AG04449 (cell line): ENCODE data around the gene APC2.
"Not testable (repeated sequence)": the region's sequence is repeated elsewhere in the genome, so short reads cannot be mapped to it uniquely, and the experiment has no call there.

Experiments used
- CTCF ChIA-PET: fragments of 350-600 bp; formaldehyde crosslinking; extraction: SDS; loops from one replicate; lab custom pipeline; 2021; ENCODE audit warnings: antibody characterized with exemption; lab: Yijun Ruan, JAX
- POLR2A ChIA-PET: fragments of 400-600, 350-600 bp; formaldehyde crosslinking; extraction: SDS; loops from one replicate; lab custom pipeline; 2020; ENCODE audit warnings: antibody characterized with exemption, inconsistent platforms; lab: Yijun Ruan, JAX
- DNase-seq: peaks from one replicate; pipeline ENCODE4 v3.0.0-alpha.2; 2010; ENCODE audit warnings: low read depth, low spot score
- H3K4me3 ChIP-seq: 2 replicates; pipeline ENCODE4 v1.5.1; 2011; ENCODE audit warnings: low read depth, mild to moderate bottlenecking, control low read depth, low read length
- TF ChIP-seq, protein P1 (sequence below): IDR thresholded peaks from one replicate; pipeline ENCODE4 v1.5.1; 2011; ENCODE audit warnings: mild to moderate bottlenecking, moderate library complexity, low read length, control low read depth, inconsistent platforms; ENCODE audit not compliant: insufficient read depth; ENCODE audit errors: missing control alignments

Gene APC2

DNA sequence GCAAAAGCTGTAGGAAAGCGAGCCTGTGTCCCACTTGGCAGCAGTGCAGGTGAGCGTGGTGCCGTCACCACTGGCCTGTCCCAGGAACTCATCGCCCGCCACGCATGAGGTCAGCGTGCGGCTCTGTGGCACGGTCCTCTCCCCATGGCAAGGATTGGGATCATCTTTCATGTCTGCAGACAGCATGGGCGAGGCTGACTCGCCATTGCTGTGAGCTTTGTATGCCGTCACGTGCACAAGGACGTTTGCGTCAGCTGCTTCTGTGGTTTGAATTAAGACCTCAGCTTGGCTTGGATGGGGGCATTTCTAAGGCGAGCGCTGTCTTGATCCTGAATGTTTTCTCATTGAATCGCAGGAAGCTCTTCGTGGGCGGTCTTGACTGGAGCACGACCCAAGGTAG is 32.8 kb upstream of the APC2 start:
- TF ChIP-seq, protein P1, sequence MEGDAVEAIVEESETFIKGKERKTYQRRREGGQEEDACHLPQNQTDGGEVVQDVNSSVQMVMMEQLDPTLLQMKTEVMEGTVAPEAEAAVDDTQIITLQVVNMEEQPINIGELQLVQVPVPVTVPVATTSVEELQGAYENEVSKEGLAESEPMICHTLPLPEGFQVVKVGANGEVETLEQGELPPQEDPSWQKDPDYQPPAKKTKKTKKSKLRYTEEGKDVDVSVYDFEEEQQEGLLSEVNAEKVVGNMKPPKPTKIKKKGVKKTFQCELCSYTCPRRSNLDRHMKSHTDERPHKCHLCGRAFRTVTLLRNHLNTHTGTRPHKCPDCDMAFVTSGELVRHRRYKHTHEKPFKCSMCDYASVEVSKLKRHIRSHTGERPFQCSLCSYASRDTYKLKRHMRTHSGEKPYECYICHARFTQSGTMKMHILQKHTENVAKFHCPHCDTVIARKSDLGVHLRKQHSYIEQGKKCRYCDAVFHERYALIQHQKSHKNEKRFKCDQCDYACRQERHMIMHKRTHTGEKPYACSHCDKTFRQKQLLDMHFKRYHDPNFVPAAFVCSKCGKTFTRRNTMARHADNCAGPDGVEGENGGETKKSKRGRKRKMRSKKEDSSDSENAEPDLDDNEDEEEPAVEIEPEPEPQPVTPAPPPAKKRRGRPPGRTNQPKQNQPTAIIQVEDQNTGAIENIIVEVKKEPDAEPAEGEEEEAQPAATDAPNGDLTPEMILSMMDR, result no peak
- no peak for DNase-seq
- H3K4me3 ChIP-seq, result no peak overlapping the region
- CTCF ChIA-PET, result interaction anchor here (0.9 to 2.4 kb wide), 3 partner anchors 20 to 173 kb away, joined by 4 to 8 read pairs (median 5); no protein-coding TSS in a partner anchor
- POLR2A ChIA-PET, result interaction anchor here (0.9 kb wide), 1 partner anchor 22 kb away, joined by 3 read pairs; no protein-coding TSS in a partner anchor

DNA sequence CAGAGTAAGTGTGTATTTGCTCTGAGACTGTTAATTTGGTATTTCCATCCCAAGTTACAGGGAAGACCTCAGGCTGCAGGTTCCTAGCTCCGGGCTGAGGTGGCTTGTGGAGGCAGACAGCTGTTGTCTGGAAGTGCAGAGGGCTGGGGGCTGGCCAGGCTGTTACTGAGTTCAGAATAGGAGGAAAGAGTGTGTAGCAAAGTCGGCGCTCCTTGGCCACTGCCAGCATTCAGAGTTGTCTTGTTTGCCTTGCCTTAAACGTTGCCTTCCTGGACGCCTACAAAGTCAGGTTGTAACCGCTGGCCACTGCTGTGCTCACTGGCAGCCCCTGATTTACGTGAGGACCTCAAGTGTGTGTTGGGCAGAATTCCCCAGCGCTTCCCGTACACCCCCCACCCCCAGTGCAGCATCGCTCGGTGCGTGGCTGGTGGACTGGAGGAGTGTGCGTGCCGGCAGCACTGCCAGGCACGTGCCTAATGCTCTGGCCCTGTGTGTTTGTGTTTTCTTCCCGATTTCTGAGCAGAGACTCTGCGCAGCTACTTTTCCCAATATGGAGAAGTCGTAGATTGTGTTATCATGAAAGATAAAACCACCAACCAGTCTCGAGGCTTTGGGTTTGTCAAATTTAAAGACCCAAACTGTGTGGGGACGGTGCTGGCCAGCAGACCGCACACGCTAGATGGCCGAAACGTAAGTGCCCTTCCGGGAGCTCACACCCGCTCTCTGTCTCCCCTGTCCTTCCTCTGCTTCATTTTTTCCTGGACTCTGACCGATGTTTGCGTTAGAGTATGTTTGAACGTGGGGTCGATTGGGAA is 32.0 kb upstream of the APC2 start:
- DNase-seq, result no peak
- TF ChIP-seq, protein P1, result no peak
- POLR2A ChIA-PET, result interaction anchor here (0.9 kb wide), 2 partner anchors 10 to 21 kb away, joined by 3 read pairs; no protein-coding TSS in a partner anchor
- CTCF ChIA-PET, result interaction anchor here (1.3 to 2.4 kb wide), 2 partner anchors 19 to 174 kb away, joined by 5 to 8 read pairs; no protein-coding TSS in a partner anchor
- no peak overlapping the region for H3K4me3 ChIP-seq

DNA sequence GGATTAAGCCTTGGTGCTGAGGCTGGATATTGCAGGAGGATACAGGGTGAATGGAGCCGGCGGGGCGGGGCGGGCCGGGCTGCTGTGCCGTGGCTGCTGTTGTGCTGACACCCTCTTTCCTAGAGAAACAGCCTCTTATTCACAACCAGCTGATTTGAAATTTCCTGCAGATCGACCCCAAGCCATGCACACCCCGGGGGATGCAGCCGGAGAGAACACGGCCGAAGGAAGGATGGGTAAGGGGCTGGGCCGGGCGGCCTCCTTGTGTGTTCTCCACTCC is 31.5 kb upstream of the APC2 start:
- ChIA-PET POLR2A (interaction anchor here (0.9 kb wide), 1 partner anchor 10 kb away, joined by 3 read pairs; no protein-coding TSS in a partner anchor), CTCF (no interaction called here)
- TF ChIP-seq, protein P1, result no peak
- H3K4me3 ChIP-seq, result no peak overlapping the region
- no peak for DNase-seq

GRCh38 chr19:1418951-1419738 is 30.8 kb upstream of the APC2 start:
- POLR2A ChIA-PET, result interaction anchor here (0.9 kb wide), 1 partner anchor 11 kb away, joined by 3 read pairs; no protein-coding TSS in a partner anchor
- H3K4me3 ChIP-seq, result no peak overlapping the region
- TF ChIP-seq, protein P1, result no peak
- CTCF ChIA-PET, result no interaction called here
- DNase-seq, result no peak

DNA sequence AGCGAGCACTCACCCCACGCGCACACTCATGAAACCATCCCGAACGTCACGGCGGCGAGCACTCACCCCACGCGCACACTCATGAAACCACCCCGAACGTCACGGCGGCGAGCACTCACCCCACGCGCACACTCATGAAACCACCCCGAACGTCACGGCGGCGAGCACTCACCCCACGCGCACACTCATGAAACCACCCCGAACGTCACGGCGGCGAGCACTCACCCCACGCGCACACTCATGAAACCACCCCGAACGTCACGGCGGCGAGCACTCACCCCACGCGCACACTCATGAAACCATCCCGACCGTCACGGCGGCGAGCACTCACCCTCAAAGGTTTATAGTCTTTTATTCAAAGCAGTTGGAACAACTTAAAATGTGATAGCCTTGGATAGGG is 29.8 kb upstream of the APC2 start:
- DNase-seq, POLR2A ChIA-PET, H3K4me3 ChIP-seq: not testable (repeated sequence)
- CTCF ChIA-PET, result interaction anchor here (1.2 to 1.3 kb wide), 2 partner anchors 10 to 17 kb away, joined by 3 to 4 read pairs; no protein-coding TSS in a partner anchor

DNA sequence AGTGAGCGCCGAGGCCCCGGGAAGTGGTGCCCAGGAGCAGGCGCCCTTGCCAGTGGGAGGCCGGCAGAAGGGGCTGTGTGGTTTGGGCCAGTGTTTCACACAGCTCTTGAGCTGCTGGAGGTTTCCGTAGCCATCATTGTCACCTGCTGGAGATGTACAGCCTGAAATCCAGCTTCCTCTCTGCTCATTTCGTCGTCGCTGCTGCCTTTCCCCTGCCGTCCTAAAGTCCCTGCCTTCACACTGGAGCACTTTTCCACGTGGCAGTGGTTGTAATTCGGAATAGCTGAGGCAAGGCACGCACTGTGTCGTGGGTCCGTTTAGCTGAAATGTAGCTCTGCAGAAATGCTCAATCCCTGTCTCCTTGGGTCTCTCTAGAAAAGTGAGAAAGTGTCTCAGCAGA is 29.3 kb upstream of the APC2 start:
- ChIA-PET POLR2A (interaction anchor here (1.1 kb wide), 1 partner anchor 12 kb away, joined by 3 read pairs; no protein-coding TSS in a partner anchor), CTCF (interaction anchor here (1.2 to 1.3 kb wide), 2 partner anchors 10 to 17 kb away, joined by 3 to 4 read pairs; no protein-coding TSS in a partner anchor)
- no peak overlapping the region for H3K4me3 ChIP-seq
- DNase-seq, result no peak
- TF ChIP-seq, protein P1, result no peak
